HCT116 (cell line): ENCODE measurements around the gene ANKRD13D. TPM values are rescaled to one million over a fixed set of nuclear protein-coding genes. Genes with fewer than 3 reads are reported as not detected.

ENCODE experiments used
- ATAC-seq: fragments of 200-7000 bp; cut with Tn5 transposase; 2 replicates; pipeline ENCODE4 v1.9.1; 2020; ENCODE audit warnings: mild to moderate bottlenecking, moderate library complexity
- BruUV-seq: library from RNA; stranded (reverse); fragments of 400-500 nt; replicated peaks from 2 replicates; lab custom pipeline; 2021; lab: Mats Ljungman, UMichigan
- CTCF ChIA-PET: fragments of 300-600 bp; sonication (Branson Sonifier 250); formaldehyde crosslinking; loops from one replicate; lab custom pipeline; 2021; ENCODE audit warnings: antibody characterized with exemption; lab: Charles Lee
- POLR2A ChIA-PET: fragments of 300-600, 350-600 bp; sonication (Branson Sonifier 250); formaldehyde crosslinking; loops from one replicate; lab custom pipeline; 2021; ENCODE audit warnings: antibody characterized with exemption; lab: Charles Lee
- RAD21 ChIA-PET, 2 experiments: fragments of 300-600 bp; sonication (Branson Sonifier 250); formaldehyde crosslinking; loops; one replicate each; lab custom pipeline; 2023; ENCODE audit warnings: low total read pairs in 2 of 2; ENCODE audit not compliant: uncharacterized antibody in 2 of 2, unreplicated experiment in 2 of 2, low non-redundant PET in 1 of 2; lab: Charles Lee
- DNase-seq: peaks from one replicate; pipeline ENCODE4 v3.0.0-alpha.2; 2010; ENCODE audit warnings: low read depth, low spot score
- H2AFZ ChIP-seq: fragments of 200-600 bp; shearing (Covaris generic), sonication (generic); 2 replicates; pipeline ENCODE4 v1.6.1; 2017; ENCODE audit warnings: low read depth, mixed run types, mixed read lengths, antibody characterized with exemption, low read length; ENCODE audit not compliant: poor library complexity, severe bottlenecking
- H3K27ac ChIP-seq: 2 replicates; pipeline ENCODE4 v1.5.1; 2012; ENCODE audit warnings: low read depth, low read length
- H3K27me3 ChIP-seq: fragments of 200-600 bp; sonication (generic); 2 replicates; pipeline ENCODE4 v1.6.1; 2016; ENCODE audit warnings: mixed run types, low read length, mixed read lengths; ENCODE audit not compliant: insufficient read depth
- H3K36me3 ChIP-seq, 2 experiments: fragments of 200-500 bp in 1 of 2; fragments of 200-600 bp in 1 of 2; sonication (Bioruptor generic) in 1 of 2; sonication (generic) in 1 of 2; 2 replicates each; pipeline versions ENCODE4 v1.5.1 to v1.6.1; 2014 to 2016; ENCODE audit warnings: low read length in 2 of 2, inconsistent platforms in 1 of 2, mixed read lengths in 1 of 2, mixed run types in 1 of 2; ENCODE audit not compliant: insufficient read depth in 2 of 2, control insufficient read depth in 1 of 2
- H3K4me1 ChIP-seq, 2 experiments: fragments of 200-600 bp in 1 of 2; sonication (generic) in 1 of 2; 2 replicates each; pipeline versions ENCODE4 v1.5.1 to v1.6.1; 2012 to 2017; ENCODE audit warnings: low read length in 2 of 2, inconsistent platforms in 1 of 2, mild to moderate bottlenecking in 1 of 2, mixed read lengths in 1 of 2, mixed run types in 1 of 2, moderate library complexity in 1 of 2; ENCODE audit not compliant: insufficient read depth in 2 of 2, control insufficient read depth in 1 of 2
- H3K4me2 ChIP-seq: fragments of 200-600 bp; sonication (generic); 2 replicates; pipeline ENCODE4 v1.6.1; 2017; ENCODE audit warnings: mixed run types, low read length, mixed read lengths
- H3K4me3 ChIP-seq, 2 experiments: fragments of 200-600 bp in 1 of 2; sonication (generic) in 1 of 2; replicated peaks in 1 of 2; 2 replicates each; pipeline ENCODE4 v1.5.1; 2011 to 2016; ENCODE audit warnings: low read length in 2 of 2, control low read depth in 1 of 2, low read depth in 1 of 2, mild to moderate bottlenecking in 1 of 2, mixed read lengths in 1 of 2, mixed run types in 1 of 2
- H3K79me2 ChIP-seq: fragments of 200-600 bp; sonication (generic); 2 replicates; pipeline ENCODE4 v1.6.1; 2017; ENCODE audit warnings: mild to moderate bottlenecking, mixed run types, low read length, moderate library complexity, mixed read lengths; ENCODE audit not compliant: insufficient read depth
- H3K9ac ChIP-seq: fragments of 200-600 bp; sonication (generic); 2 replicates; pipeline ENCODE4 v1.6.1; 2016; ENCODE audit warnings: low read length, mixed read lengths
- H3K9me2 ChIP-seq: fragments of 200-600 bp; sonication (generic), shearing (Covaris generic); 2 replicates; pipeline ENCODE4 v1.6.1; 2017; ENCODE audit warnings: mixed run types, mild to moderate bottlenecking, moderate library complexity; ENCODE audit not compliant: insufficient read depth
- H3K9me3 ChIP-seq, 2 experiments: fragments of 200-500 bp in 1 of 2; fragments of 200-600 bp in 1 of 2; sonication (Bioruptor generic) in 1 of 2; sonication (generic) in 1 of 2; 2 replicates each; pipeline ENCODE4 v1.6.1; 2014 to 2017; ENCODE audit warnings: low read length in 2 of 2, mixed read lengths in 2 of 2, inconsistent platforms in 1 of 2, low read depth in 1 of 2, mild to moderate bottlenecking in 1 of 2, mixed run types in 1 of 2, moderate library complexity in 1 of 2; ENCODE audit not compliant: control insufficient read depth in 1 of 2, insufficient read depth in 1 of 2
- H4K20me1 ChIP-seq: fragments of 200-600 bp; sonication (generic), shearing (Covaris generic); 2 replicates; pipeline ENCODE4 v1.6.1; 2017; ENCODE audit warnings: mixed run types, mild to moderate bottlenecking, moderate library complexity; ENCODE audit not compliant: insufficient read depth
- ATF3 ChIP-seq: IDR thresholded peaks from 2 replicates; pipeline ENCODE4 v1.6.1; 2012
- CBX3 ChIP-seq: IDR thresholded peaks from 2 replicates; pipeline ENCODE4 v1.6.1; 2012; ENCODE audit warnings: low read depth
- CEBPB ChIP-seq: IDR thresholded peaks from 2 replicates; pipeline ENCODE4 v1.6.1; 2012; ENCODE audit warnings: low read depth
- CTCF ChIP-seq, 3 experiments: fragments of 200-600 bp in 1 of 3; sonication (generic) in 1 of 3; IDR thresholded peaks in 2 of 3; conservative IDR thresholded peaks in 1 of 3; 2 replicates each; pipeline ENCODE4 v1.5.1; 2012 to 2017; ENCODE audit warnings: low read depth in 2 of 3, low read length in 2 of 3, antibody characterized with exemption in 1 of 3, borderline replicate concordance in 1 of 3, control low read depth in 1 of 3, mild to moderate bottlenecking in 1 of 3, mixed read lengths in 1 of 3, mixed run types in 1 of 3, moderate library complexity in 1 of 3; ENCODE audit not compliant: insufficient read depth in 1 of 3
- EGR1 ChIP-seq: IDR thresholded peaks from 2 replicates; pipeline ENCODE4 v1.6.1; 2012; ENCODE audit warnings: low read depth
- ELF1 ChIP-seq: IDR thresholded peaks from 2 replicates; pipeline ENCODE4 v1.6.1; 2012; ENCODE audit warnings: low read depth, borderline replicate concordance
- EZH2 ChIP-seq: fragments of 200-600 bp; sonication (generic); IDR thresholded peaks from 2 replicates; pipeline ENCODE4 v1.6.1; 2017; ENCODE audit warnings: antibody characterized with exemption, mixed run types
- FOSL1 ChIP-seq: IDR thresholded peaks from 2 replicates; pipeline ENCODE4 v1.6.1; 2012; ENCODE audit warnings: low read depth
- JUND ChIP-seq: IDR thresholded peaks from 2 replicates; pipeline ENCODE4 v1.6.1; 2012
- MAX ChIP-seq: IDR thresholded peaks from 2 replicates; pipeline ENCODE4 v1.6.1; 2012
- POLR2AphosphoS5 ChIP-seq: IDR thresholded peaks from 2 replicates; pipeline ENCODE4 v1.6.1; 2011; ENCODE audit warnings: mild to moderate bottlenecking, low read depth, low read length, moderate library complexity
- SIN3A ChIP-seq: IDR thresholded peaks from 2 replicates; pipeline ENCODE4 v1.6.1; 2012; ENCODE audit warnings: low read depth
- SP1 ChIP-seq: IDR thresholded peaks from 2 replicates; pipeline ENCODE4 v1.6.1; 2012; ENCODE audit warnings: low read depth
- TCF7L2 ChIP-seq: IDR thresholded peaks from 2 replicates; pipeline ENCODE4 v1.7.0; 2011; ENCODE audit warnings: borderline replicate concordance, inconsistent platforms; ENCODE audit not compliant: insufficient read depth, insufficient read length; ENCODE audit errors: extremely low read depth
- ZBTB33 ChIP-seq: IDR thresholded peaks from 2 replicates; pipeline ENCODE4 v1.6.1; 2011; ENCODE audit warnings: mild to moderate bottlenecking, low read length, moderate library complexity; ENCODE audit not compliant: insufficient replicate concordance; ENCODE audit errors: extremely low read depth
- ZFX ChIP-seq: fragments of 450-650 bp; IDR thresholded peaks from 2 replicates; pipeline ENCODE4 v1.6.1; 2017
- intact Hi-C: fragments of 100-400 bp; cut with micrococcal nuclease; formaldehyde crosslinking; loops from 2 replicates; pipeline ENCODE4 v1.10.0; 2022
- total RNA-seq: library from RNA; stranded (reverse); gene quantifications from one replicate; pipeline ENCODE4 v1.2.1, GENCODE V29; 2021; ENCODE audit not compliant: unreplicated experiment

The ANKRD13D gene
- total RNA-seq, 1 experiment from 2014 or later: 61.1 TPM

- Histone ChIP-seq H3K9me3 (no peaks in the 10 kb centered on the region), H3K27ac (no peak overlapping the region), H3K4me1 (peaks cover under 1 to 9% of the 10 kb centered on the region in 2 experiments; a peak in 3 of 4 replicates), H3K36me3 (peaks cover 27 to 49% of the 10 kb centered on the region in 2 experiments), H3K79me2 (peaks cover 11% of the 10 kb centered on the region; the same call in 1 of the 2 replicates), H3K4me2 (no peak overlapping the region), H3K27me3 (no peaks in the 10 kb centered on the region), H3K9me2 (no peaks in the 10 kb centered on the region), H2AFZ (no peak overlapping the region), H3K4me3 (no peak overlapping the region), H3K9ac (no peak overlapping the region), H4K20me1 (no peaks in the 10 kb centered on the region)
- POLR2A ChIA-PET: interaction anchor here (0.6 kb wide), 1 partner anchor 99 kb away, joined by 3 read pairs; no protein-coding TSS in a partner anchor
- RAD21 ChIA-PET: no interaction called here
- CTCF ChIA-PET: no interaction called here
- DNase-seq (no peak), ATAC-seq (no peak)
- intact Hi-C loops: no loop called here
- TF ChIP-seq EGR1 (no peak), CBX3 (no peak), POLR2AphosphoS5 (no peak), TCF7L2 (no peak), EZH2 (no peak), ZBTB33 (no peak), SIN3A (no peak), JUND (no peak), ZFX (no peak), ELF1 (no peak), ATF3 (no peak), FOSL1 (no peak), CTCF (IDR thresholded peaks at IDR 0.05 in 2 of 3, conservative IDR thresholded peaks at IDR 0.05 in 1 of 3; ENCODE audit: borderline replicate concordance in 1 of 3, insufficient read depth in 1 of 3, low read depth in 2 of 3, low read length in 2 of 3) (no peak), CEBPB (no peak), MAX (no peak), SP1 (no peak)
- no TSS peak for BruUV-seq
These were observed 6.8 kb upstream of the ANKRD13D start for GRCh38 chr11:67282155-67282875.
